IMR-90 (cell line): ENCODE results near the gene CYB5D1.

Source experiments
- BHLHE40 ChIP-seq: fragments of 150-350 bp; IDR thresholded peaks from 2 replicates; pipeline ENCODE4 v1.6.1; 2016; ENCODE audit warnings: mild to moderate bottlenecking, low read depth, low read length
- CEBPB ChIP-seq: IDR thresholded peaks from 2 replicates; pipeline ENCODE4 v1.6.1; 2012; ENCODE audit warnings: low read depth, low read length, improper control_type of control experiment
- MXI1 ChIP-seq: IDR thresholded peaks from 2 replicates; pipeline ENCODE4 v1.6.1; 2012; ENCODE audit warnings: low read depth, mild to moderate bottlenecking, low read length, moderate library complexity, borderline replicate concordance
- POLR2A ChIP-seq: IDR thresholded peaks from 2 replicates; pipeline ENCODE4 v1.6.1; 2012; ENCODE audit warnings: mild to moderate bottlenecking, low read depth, low read length
- RFX5 ChIP-seq: IDR thresholded peaks from 2 replicates; pipeline ENCODE4 v1.8.0; 2012; ENCODE audit warnings: low read depth, mild to moderate bottlenecking, low read length, moderate library complexity
- USF2 ChIP-seq: fragments of 150-350 bp; IDR thresholded peaks from 2 replicates; pipeline ENCODE4 v1.6.1; 2017; ENCODE audit warnings: mild to moderate bottlenecking, antibody characterized with exemption, low read length, low read depth
- TF ChIP-seq, protein P1 (sequence below): conservative IDR thresholded peaks from 2 replicates; pipeline ENCODE4 v1.5.1; 2012; ENCODE audit warnings: mild to moderate bottlenecking, low read depth, low read length, improper control_type of control experiment

- TF ChIP-seq, protein P1, sequence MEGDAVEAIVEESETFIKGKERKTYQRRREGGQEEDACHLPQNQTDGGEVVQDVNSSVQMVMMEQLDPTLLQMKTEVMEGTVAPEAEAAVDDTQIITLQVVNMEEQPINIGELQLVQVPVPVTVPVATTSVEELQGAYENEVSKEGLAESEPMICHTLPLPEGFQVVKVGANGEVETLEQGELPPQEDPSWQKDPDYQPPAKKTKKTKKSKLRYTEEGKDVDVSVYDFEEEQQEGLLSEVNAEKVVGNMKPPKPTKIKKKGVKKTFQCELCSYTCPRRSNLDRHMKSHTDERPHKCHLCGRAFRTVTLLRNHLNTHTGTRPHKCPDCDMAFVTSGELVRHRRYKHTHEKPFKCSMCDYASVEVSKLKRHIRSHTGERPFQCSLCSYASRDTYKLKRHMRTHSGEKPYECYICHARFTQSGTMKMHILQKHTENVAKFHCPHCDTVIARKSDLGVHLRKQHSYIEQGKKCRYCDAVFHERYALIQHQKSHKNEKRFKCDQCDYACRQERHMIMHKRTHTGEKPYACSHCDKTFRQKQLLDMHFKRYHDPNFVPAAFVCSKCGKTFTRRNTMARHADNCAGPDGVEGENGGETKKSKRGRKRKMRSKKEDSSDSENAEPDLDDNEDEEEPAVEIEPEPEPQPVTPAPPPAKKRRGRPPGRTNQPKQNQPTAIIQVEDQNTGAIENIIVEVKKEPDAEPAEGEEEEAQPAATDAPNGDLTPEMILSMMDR = no peak
- TF ChIP-seq USF2 (no peak), MXI1 (no peak), CEBPB (no peak), POLR2A (peak; percentile 3; the same call in 1 of the 2 replicates), RFX5 (no peak), BHLHE40 (no peak)
Observed at GRCh38 chr17:7840875-7841274, 16.9 kb upstream of the CYB5D1 start.
